Neural crest cell (in vitro differentiated cells): ENCODE data around the gene EXD3. TPM values are rescaled to one million over a fixed set of nuclear protein-coding genes. Genes with fewer than 3 reads are reported as not detected.

Experiments used
- DNase-seq: peaks from one replicate; pipeline ENCODE4 v3.0.0; 2021; ENCODE audit warnings: low read depth, mixed read lengths, low spot score
- H3K27ac Mint-ChIP-seq: one replicate; pipeline ENCODE4 v1.8.0; 2021; ENCODE audit warnings: mild to moderate bottlenecking, mixed read lengths; ENCODE audit not compliant: unreplicated experiment
- H3K27me3 Mint-ChIP-seq: 2 replicates; pipeline ENCODE4 v1.8.0; 2021; ENCODE audit warnings: low read depth, mild to moderate bottlenecking, mixed read lengths
- H3K36me3 Mint-ChIP-seq: 2 replicates; pipeline ENCODE4 v1.8.0; 2021; ENCODE audit warnings: low read depth, mild to moderate bottlenecking, mixed read lengths
- H3K4me1 Mint-ChIP-seq: 2 replicates; pipeline ENCODE4 v1.8.0; 2021; ENCODE audit warnings: mixed read lengths
- H3K4me3 Mint-ChIP-seq: one replicate; pipeline ENCODE4 v1.8.0; 2021; ENCODE audit warnings: mild to moderate bottlenecking, mixed read lengths
- H3K9me3 Mint-ChIP-seq: 2 replicates; pipeline ENCODE4 v1.8.0; 2021; ENCODE audit warnings: mixed read lengths
- total RNA-seq: library from RNA; stranded (reverse); gene quantifications from 2 replicates; pipeline ENCODE4 v1.2.1, GENCODE V29; 2021
- TF ChIP-seq, protein P1 (sequence below): fragments of 200-600 bp; sonication (generic); conservative IDR thresholded peaks from 2 replicates; pipeline ENCODE4 v1.5.0; 2021; ENCODE audit warnings: antibody characterized with exemption, mild to moderate bottlenecking

EXD3 gene
- total RNA-seq, 1 donor from 2014 or later, result 15.1 TPM

DNA sequence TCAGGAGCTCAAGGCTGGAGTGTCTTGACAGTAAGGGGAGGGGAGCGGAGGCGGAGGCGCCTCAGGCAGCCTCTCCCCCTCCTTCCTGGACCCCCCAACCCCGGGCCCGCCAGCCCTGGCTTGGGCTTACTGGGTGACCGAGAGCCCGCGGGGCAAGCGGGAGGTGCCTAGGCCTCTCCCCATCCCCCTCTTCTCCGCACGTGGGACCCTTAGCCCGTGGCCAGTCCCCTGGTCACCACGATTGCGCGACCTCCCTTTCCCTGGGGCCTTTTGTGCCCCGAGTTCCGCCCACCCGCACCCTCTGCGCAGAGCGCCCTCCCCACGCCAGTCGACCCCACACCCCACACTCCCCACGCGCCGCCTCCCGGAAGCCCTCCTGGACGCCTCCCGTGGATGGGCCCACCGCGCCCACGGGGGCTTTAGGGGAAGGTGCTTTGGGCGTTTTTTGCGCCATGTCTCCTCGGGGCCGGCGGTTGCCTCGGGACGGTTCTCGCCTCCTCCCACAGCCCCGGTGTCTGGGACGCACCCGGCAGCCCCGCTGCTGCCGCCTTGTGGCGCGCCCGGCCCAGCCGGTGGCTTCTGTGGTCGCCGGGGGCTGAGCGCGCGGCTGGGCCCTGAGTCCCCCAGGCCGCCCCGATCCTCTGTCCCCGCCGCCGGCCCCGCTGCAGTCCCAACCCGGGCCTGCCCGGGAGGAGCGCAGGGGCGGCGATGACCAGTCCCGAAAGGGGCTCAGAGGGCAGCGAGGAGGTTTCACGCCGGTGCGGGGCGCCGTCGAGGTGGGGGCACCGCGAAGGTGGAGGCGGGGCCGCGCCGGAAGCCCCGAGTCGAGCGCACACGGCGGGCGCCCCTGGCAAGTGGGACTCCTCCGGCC, 142.3 kb downstream of the EXD3 start:
- H3K27me3 Mint-ChIP-seq, result peaks cover 10% of the 10 kb centered on the region

DNA sequence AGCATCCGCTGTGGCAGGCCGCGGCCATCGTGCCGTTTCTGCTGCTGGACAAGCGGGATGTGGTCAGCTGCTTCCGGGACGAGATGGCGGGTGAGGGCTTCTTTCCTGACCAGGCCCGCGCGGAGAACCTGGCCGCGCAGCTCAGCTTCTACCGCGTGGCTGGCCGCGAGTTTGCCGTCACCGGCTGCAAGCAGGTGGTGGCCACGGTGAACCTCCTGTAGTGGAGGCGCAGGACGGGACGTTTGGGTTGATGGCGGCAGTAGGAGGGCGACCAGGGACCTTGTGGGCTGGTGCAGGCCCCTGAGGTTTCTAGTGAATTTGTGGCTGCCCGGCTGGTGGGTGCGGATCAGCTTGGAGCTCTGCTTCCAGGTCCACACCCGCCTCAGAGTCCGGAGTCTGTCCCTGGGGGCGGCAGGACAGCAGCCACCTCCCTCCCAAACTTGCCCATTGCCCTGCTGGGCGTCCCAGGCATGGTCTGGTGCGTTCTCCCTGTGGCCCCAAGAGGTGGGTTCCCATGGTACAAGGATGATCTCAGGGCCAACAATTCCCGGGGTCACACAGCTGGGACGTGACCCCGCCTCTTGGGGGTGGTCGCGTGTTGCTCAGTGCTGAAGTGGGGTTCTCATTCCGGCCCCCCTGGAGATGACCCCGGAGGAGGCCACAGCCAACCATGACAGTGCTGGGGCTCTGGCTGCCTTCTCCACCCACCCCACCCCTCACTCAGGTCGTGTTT, 143.1 kb downstream of the EXD3 start:
- no peak for DNase-seq
- no peaks in the 10 kb centered on the region for H3K9me3 Mint-ChIP-seq
- no peaks in the 10 kb centered on the region for H3K36me3 Mint-ChIP-seq
- peaks cover 10% of the 10 kb centered on the region for H3K27me3 Mint-ChIP-seq
- no peak overlapping the region for H3K4me3 Mint-ChIP-seq
- H3K27ac Mint-ChIP-seq, result no peak overlapping the region
- H3K4me1 Mint-ChIP-seq, result peaks cover 13% of the 10 kb centered on the region
- TF ChIP-seq, protein P1, sequence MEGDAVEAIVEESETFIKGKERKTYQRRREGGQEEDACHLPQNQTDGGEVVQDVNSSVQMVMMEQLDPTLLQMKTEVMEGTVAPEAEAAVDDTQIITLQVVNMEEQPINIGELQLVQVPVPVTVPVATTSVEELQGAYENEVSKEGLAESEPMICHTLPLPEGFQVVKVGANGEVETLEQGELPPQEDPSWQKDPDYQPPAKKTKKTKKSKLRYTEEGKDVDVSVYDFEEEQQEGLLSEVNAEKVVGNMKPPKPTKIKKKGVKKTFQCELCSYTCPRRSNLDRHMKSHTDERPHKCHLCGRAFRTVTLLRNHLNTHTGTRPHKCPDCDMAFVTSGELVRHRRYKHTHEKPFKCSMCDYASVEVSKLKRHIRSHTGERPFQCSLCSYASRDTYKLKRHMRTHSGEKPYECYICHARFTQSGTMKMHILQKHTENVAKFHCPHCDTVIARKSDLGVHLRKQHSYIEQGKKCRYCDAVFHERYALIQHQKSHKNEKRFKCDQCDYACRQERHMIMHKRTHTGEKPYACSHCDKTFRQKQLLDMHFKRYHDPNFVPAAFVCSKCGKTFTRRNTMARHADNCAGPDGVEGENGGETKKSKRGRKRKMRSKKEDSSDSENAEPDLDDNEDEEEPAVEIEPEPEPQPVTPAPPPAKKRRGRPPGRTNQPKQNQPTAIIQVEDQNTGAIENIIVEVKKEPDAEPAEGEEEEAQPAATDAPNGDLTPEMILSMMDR, result no peak

More for the DNA sequence above, 142.3 kb downstream of the EXD3 start:
- Mint-ChIP-seq H3K4me1 (peaks cover 10% of the 10 kb centered on the region), H3K9me3 (no peaks in the 10 kb centered on the region), H3K36me3 (no peaks in the 10 kb centered on the region), H3K4me3 (no peak overlapping the region), H3K27ac (no peak overlapping the region)
- peak; percentile 42 for DNase-seq
- TF ChIP-seq, protein P1, result peak; percentile 65

DNA sequence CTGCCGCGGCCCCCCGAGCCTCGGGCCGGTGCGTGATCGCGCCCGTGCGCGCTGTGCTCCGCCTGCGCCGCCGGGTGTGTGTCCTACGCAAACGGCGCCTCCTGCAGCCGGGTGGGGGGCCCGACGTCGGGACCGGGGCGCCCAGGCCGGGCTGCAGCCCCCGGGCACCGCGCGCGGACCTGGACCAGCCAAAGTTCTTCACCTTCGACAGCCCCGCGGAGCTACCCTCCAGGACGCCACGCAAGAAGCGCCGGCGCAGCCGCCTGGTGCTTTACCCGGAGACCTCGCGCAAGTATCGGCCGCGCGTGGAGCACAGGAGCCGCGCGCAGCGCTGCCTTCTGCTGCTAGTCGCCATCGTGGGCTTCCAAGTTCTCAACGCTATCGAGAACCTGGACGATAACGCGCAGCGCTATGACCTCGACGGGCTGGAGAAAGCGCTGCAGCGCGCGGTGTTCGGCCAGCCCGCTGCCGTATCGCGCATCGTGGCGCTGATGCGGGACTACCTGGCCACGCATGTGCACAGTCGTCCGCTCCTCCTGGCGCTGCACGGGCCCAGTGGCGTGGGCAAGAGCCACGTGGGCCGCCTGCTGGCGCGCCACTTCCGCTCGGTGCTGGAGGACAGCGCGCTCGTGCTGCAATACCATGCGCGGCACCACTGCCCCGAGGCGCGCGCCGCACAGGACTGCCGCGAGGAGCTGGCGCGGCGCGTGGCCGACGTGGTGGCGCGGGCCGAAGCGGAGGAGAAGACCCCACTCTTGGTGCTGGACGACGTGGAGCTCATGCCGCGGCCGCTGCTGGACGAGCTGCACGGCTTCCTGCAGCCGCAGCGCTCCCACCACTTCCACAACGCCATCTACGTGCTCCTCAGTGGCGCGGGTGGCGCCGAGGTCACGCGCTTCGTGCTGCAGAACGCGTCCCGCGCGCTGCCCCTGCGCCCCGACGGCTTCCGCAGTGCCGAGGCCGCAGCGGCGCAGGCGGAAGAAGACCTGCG, 143.9 kb downstream of the EXD3 start:
- TF ChIP-seq, protein P1, result no peak
- Mint-ChIP-seq H3K27ac (no peak overlapping the region), H3K9me3 (no peaks in the 10 kb centered on the region), H3K4me1 (peaks cover 13% of the 10 kb centered on the region), H3K36me3 (no peaks in the 10 kb centered on the region), H3K27me3 (peaks cover 10% of the 10 kb centered on the region), H3K4me3 (no peak overlapping the region)
- no peak for DNase-seq

- no peak for DNase-seq
- Mint-ChIP-seq H3K27ac (no peak overlapping the region), H3K4me1 (peaks cover 13% of the 10 kb centered on the region), H3K4me3 (no peak overlapping the region), H3K27me3 (peaks cover 10% of the 10 kb centered on the region), H3K36me3 (no peaks in the 10 kb centered on the region), H3K9me3 (no peaks in the 10 kb centered on the region)
- TF ChIP-seq, protein P1, result no peak
Observed at GRCh38 chr9:137278061-137278701, 144.8 kb downstream of the EXD3 start.
